MM.1S (cell line): ENCODE data around the gene FAM9A.

Source experiments
- CTCF ChIP-seq: fragments of 300-600 bp; sonication (generic); IDR thresholded peaks from 2 replicates; pipeline ENCODE4 v1.5.1; 2016; ENCODE audit warnings: antibody characterized with exemption, low read length, mixed read lengths
- EZH2phosphoT487 ChIP-seq: fragments of 300-600 bp; sonication (generic); IDR thresholded peaks from 2 replicates; pipeline ENCODE4 v1.6.1; 2018; ENCODE audit warnings: antibody characterized with exemption, low read length

DNA sequence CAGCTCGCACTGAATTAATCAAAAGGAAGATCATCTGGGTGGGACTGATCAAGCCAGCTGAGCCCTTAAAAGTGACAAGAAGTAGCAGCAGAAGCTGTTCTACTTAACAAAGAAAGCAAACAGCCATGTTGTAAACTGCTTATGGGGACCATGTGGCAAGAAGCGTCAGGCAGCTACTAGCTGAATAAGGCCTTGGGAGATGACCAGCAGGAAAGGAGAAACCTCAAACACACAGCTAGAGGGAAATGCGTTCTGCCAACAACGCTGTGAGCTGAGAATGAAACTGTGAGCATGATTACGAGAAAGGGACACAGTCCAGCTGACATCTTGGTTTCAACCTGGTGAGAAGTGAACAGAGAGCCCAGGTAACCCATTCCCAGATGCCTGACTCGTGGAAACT is 49.3 kb upstream of the FAM9A start:
- TF ChIP-seq CTCF (no peak), EZH2phosphoT487 (no peak)
